Kidney epithelial cell (primary cell): ENCODE results near the gene ANXA8L1. TPM values are rescaled to one million over a fixed set of nuclear protein-coding genes. Genes with fewer than 3 reads are reported as not detected.
"Not testable (repeated sequence)": the region's sequence is repeated elsewhere in the genome, so short reads cannot be mapped to it uniquely, and the experiment has no call there.

Experiments
- DNase-seq: peaks from one replicate; pipeline ENCODE4 v3.0.0-alpha.2; 2010; ENCODE audit warnings: low read depth
- H3K27me3 ChIP-seq: 2 replicates; pipeline ENCODE4 v1.6.0; 2011; ENCODE audit warnings: low read length; ENCODE audit not compliant: control insufficient read depth, insufficient read depth
- H3K36me3 ChIP-seq: 2 replicates; pipeline ENCODE4 v1.5.1; 2011; ENCODE audit warnings: low read length; ENCODE audit not compliant: control insufficient read depth, insufficient read depth
- H3K4me3 ChIP-seq: 2 replicates; pipeline ENCODE4 v1.5.1; 2011; ENCODE audit warnings: low read depth, mild to moderate bottlenecking, control low read depth, low read length
- CTCF ChIP-seq: IDR thresholded peaks from 2 replicates; pipeline ENCODE4 v1.5.1; 2011; ENCODE audit warnings: mild to moderate bottlenecking, moderate library complexity, low read length, control low read depth, inconsistent platforms; ENCODE audit not compliant: insufficient read depth, poor library complexity, severe bottlenecking
- total RNA-seq: library from RNA; depleted of rRNA; stranded (reverse); fragments of >200 nt; gene quantifications from 2 replicates; pipeline ENCODE4 v1.2.3, GENCODE V29; 2015

The ANXA8L1 gene
- 1.0 and 6.2 TPM in 2 replicates for total RNA-seq

- not testable (repeated sequence) for H3K36me3 ChIP-seq, DNase-seq, H3K27me3 ChIP-seq, H3K4me3 ChIP-seq
These were observed at the start of gene ANXA8L1 for GRCh38 chr10:46375406-46375805. TSS of gene ANXA8L1 (plus strand) at chr10:46375776. CDS start at chr10:46375852, 76 bp downstream.

GRCh38 chr10:46326066-46326465 is 49.5 kb upstream of the ANXA8L1 start:
- H3K36me3 ChIP-seq, result no peaks in the 10 kb centered on the region
- DNase-seq, result no peak
- H3K4me3 ChIP-seq, result no peak overlapping the region
- TF ChIP-seq CTCF, result no peak
- H3K27me3 ChIP-seq, result peaks cover 3% of the 10 kb centered on the region

GRCh38 chr10:46326971-46327370 is 48.6 kb upstream of the ANXA8L1 start:
- TF ChIP-seq CTCF, result no peak
- no peaks in the 10 kb centered on the region for H3K36me3 ChIP-seq
- peaks cover 3% of the 10 kb centered on the region for H3K27me3 ChIP-seq
- H3K4me3 ChIP-seq, result no peak overlapping the region
- DNase-seq, result no peak

- Histone ChIP-seq H3K36me3 (no peaks in the 10 kb centered on the region), H3K4me3 (no peak overlapping the region), H3K27me3 (peaks cover 3% of the 10 kb centered on the region)
- no peak for TF ChIP-seq CTCF
- no peak for DNase-seq
These were observed 47.9 kb upstream of the ANXA8L1 start for GRCh38 chr10:46327685-46328084.

- TF ChIP-seq CTCF, result no peak
- Histone ChIP-seq H3K27me3 (peaks cover 3% of the 10 kb centered on the region), H3K4me3 (no peak overlapping the region), H3K36me3 (no peaks in the 10 kb centered on the region)
- no peak for DNase-seq
These were observed 46.5 kb upstream of the ANXA8L1 start for GRCh38 chr10:46328853-46329689.

GRCh38 chr10:46329690-46330016 is 45.9 kb upstream of the ANXA8L1 start:
- no peak overlapping the region for H3K4me3 ChIP-seq
- peaks cover 3% of the 10 kb centered on the region for H3K27me3 ChIP-seq
- H3K36me3 ChIP-seq, result no peaks in the 10 kb centered on the region
- no peak for DNase-seq
- no peak for TF ChIP-seq CTCF
